K562 (cell line): Measurements from ENCODE around the gene AIMP2. TPM values are rescaled to one million over a fixed set of nuclear protein-coding genes. Genes with fewer than 3 reads are reported as not detected.
"Not testable (repeated sequence)": the region's sequence is repeated elsewhere in the genome, so short reads cannot be mapped to it uniquely, and the experiment has no call there.

Source experiments
- ATAC-seq: fragments of 200-7000 bp; cut with Tn5 transposase; 3 replicates; pipeline ENCODE4 v1.9.1; 2020; ENCODE audit warnings: moderate library complexity
- BruUV-seq: library from RNA; stranded (reverse); fragments of 400-500 nt; replicated peaks from 2 replicates; lab custom pipeline; 2021; lab: Mats Ljungman, UMichigan
- CTCF ChIA-PET: fragments of 300-600 bp; formaldehyde crosslinking; extraction: SDS; loops from one replicate; lab custom pipeline; 2021; ENCODE audit warnings: low intra/inter-chr PET ratio; lab: Yijun Ruan, JAX
- POLR2A ChIA-PET: fragments of 300-600, 350-650 bp; sonication (Branson Sonifier 250); formaldehyde crosslinking; extraction: SDS; loops from one replicate; lab custom pipeline; 2021; ENCODE audit warnings: antibody characterized with exemption, inconsistent platforms; lab: Yijun Ruan, JAX
- DNase-seq, 4 experiments: peaks; one replicate each; pipeline versions ENCODE4 v3.0.0 to v3.0.0-alpha.2; 2011 to 2018; ENCODE audit warnings: low spot score in 3 of 4, mixed read lengths in 3 of 4; ENCODE audit errors: extremely low read depth in 1 of 4
- FAIRE-seq: peaks from 2 replicates; lab custom pipeline; 2011; peaks lifted over from hg19 to GRCh38; lab: Jason Lieb, UNC
- H2AFZ ChIP-seq: 2 replicates; pipeline ENCODE4 v1.6.0; 2011; ENCODE audit warnings: low read depth, low read length, control low read depth, inconsistent platforms
- H3K27ac ChIP-seq: fragments of 200-600 bp; 3 replicates; pipeline ENCODE4 v1.8.0; 2011; ENCODE audit warnings: low read depth, mild to moderate bottlenecking, control low read depth, inconsistent platforms, low read length, moderate library complexity, mixed read lengths; ENCODE audit errors: extremely low read depth
- H3K27me3 ChIP-seq, 2 experiments: fragments of 300-600 bp in 1 of 2; 2 replicates in 1 of 2; 3 replicates in 1 of 2; pipeline versions ENCODE4 v1.6.0 to v1.8.0; 2011; ENCODE audit warnings: inconsistent platforms in 2 of 2, low read length in 2 of 2, mild to moderate bottlenecking in 1 of 2, mixed read lengths in 1 of 2, moderate library complexity in 1 of 2; ENCODE audit not compliant: control insufficient read depth in 2 of 2, insufficient read depth in 2 of 2
- H3K36me3 ChIP-seq: fragments of 300-600 bp; 3 replicates; pipeline ENCODE4 v1.8.0; 2011; ENCODE audit warnings: mild to moderate bottlenecking, low read length, inconsistent platforms; ENCODE audit not compliant: control insufficient read depth, insufficient read depth
- H3K4me1 ChIP-seq, 2 experiments: fragments of 200-600 bp in 1 of 2; replicated peaks in 1 of 2; 2 replicates in 1 of 2; 3 replicates in 1 of 2; pipeline versions ENCODE4 v1.5.1 to v1.8.0; 2011; ENCODE audit warnings: inconsistent platforms in 2 of 2, low read length in 2 of 2, mild to moderate bottlenecking in 1 of 2, mixed read lengths in 1 of 2, moderate library complexity in 1 of 2; ENCODE audit not compliant: control insufficient read depth in 2 of 2, insufficient read depth in 2 of 2
- H3K4me2 ChIP-seq: 2 replicates; pipeline ENCODE4 v1.6.1; 2011; ENCODE audit warnings: low read length, control low read depth, inconsistent platforms, mixed read lengths; ENCODE audit not compliant: insufficient read depth
- H3K4me3 ChIP-seq: fragments of 200-600 bp; sonication (generic), shearing (Covaris generic); 2 replicates; pipeline ENCODE4 v1.5.1; 2016; ENCODE audit warnings: control low read depth, inconsistent platforms
- H3K79me2 ChIP-seq: fragments of 200-600 bp; 3 replicates; pipeline ENCODE4 v1.8.0; 2011; ENCODE audit warnings: low read length, inconsistent platforms; ENCODE audit not compliant: control insufficient read depth, insufficient read depth
- H3K9ac ChIP-seq, 2 experiments: 2 replicates each; pipeline versions ENCODE4 v1.6.0 to v1.6.1; 2011; ENCODE audit warnings: low read depth in 2 of 2, low read length in 2 of 2, control low read depth in 1 of 2, inconsistent platforms in 1 of 2, mild to moderate bottlenecking in 1 of 2, mixed read lengths in 1 of 2; ENCODE audit not compliant: insufficient read depth in 1 of 2
- H3K9me1 ChIP-seq: one replicate; pipeline ENCODE4 v1.6.0; 2011; ENCODE audit warnings: inconsistent platforms, mild to moderate bottlenecking, low read length, moderate library complexity; ENCODE audit not compliant: control insufficient read depth, insufficient read depth
- H3K9me3 ChIP-seq: replicated peaks from 2 replicates; pipeline ENCODE4 v1.5.1; 2011; ENCODE audit warnings: low read depth, low read length, inconsistent platforms; ENCODE audit not compliant: control insufficient read depth, insufficient read depth
- H4K20me1 ChIP-seq: replicated peaks from 2 replicates; pipeline ENCODE4 v1.6.1; 2011; ENCODE audit warnings: low read length, inconsistent platforms, mixed read lengths; ENCODE audit not compliant: control insufficient read depth, insufficient read depth
- GTF2F1 ChIP-seq: IDR thresholded peaks from 2 replicates; pipeline ENCODE4 v1.6.1; 2011; ENCODE audit warnings: low read depth, low read length, improper control_type of control experiment
- HDAC3 ChIP-seq: fragments of 450-650 bp; IDR thresholded peaks from 2 replicates; pipeline ENCODE4 v1.6.1; 2018; ENCODE audit warnings: borderline replicate concordance, mild to moderate bottlenecking, moderate library complexity; ENCODE audit not compliant: partially characterized antibody
- SRF ChIP-seq, 2 experiments: fragments of 250-450, 450-650 bp in 1 of 2; sonication (Bioruptor Pico) in 1 of 2; sonication (generic) in 1 of 2; formaldehyde crosslinking; IDR thresholded peaks; 2 replicates each; pipeline versions ENCODE4 v1.5.0 to v1.5.1; 2020 to 2022; ENCODE audit warnings: mild to moderate bottlenecking in 1 of 2, missing genetic modification reagents in 1 of 2
- SRSF3 ChIP-seq: fragments of 200-400 bp; formaldehyde crosslinking; IDR thresholded peaks from 2 replicates; pipeline ENCODE4 v1.6.1; 2016; ENCODE audit warnings: mild to moderate bottlenecking, low read length, moderate library complexity; ENCODE audit not compliant: insufficient read depth
- WGBS: fragments of 100-300 bp; shearing (Covaris generic); methylation state at CpG from one replicate; pipeline ENCODE4 v1.1.6; 2016; ENCODE audit warnings: low coverage, mixed read lengths; ENCODE audit not compliant: insufficient coverage; ENCODE audit errors: missing lambda C conversion rate; 5-methylcytosine and 5-hydroxymethylcytosine counted together
- in situ Hi-C: fragments of 300-500 bp; cut with MboI; formaldehyde crosslinking; loops from 4 replicates; pipeline ENCODE4 v1.15.0; 2018; ENCODE audit warnings: inconsistent platforms, mixed read lengths
- intact Hi-C: fragments of 100-400 bp; cut with micrococcal nuclease; formaldehyde crosslinking; loops from 2 replicates; pipeline ENCODE4 v1.14.2; 2022
- polyA plus RNA-seq, 8 experiments: library from polyadenylated mRNA; depleted of rRNA in 4 of 8; stranded (reverse) in 5 of 8; unstranded in 3 of 8; fragments of >200 nt; fragmentation: Nextera tagmentation in 2 of 8; fragmentation: Illumina TruSeq in 1 of 8; extraction: Ambion mirVana in 2 of 8; extraction: Trizol in 1 of 8; gene quantifications; 2 replicates each; pipeline versions ENCODE4 v1.2.1 to v1.2.3, GENCODE V29; 2011 to 2014; ENCODE audit warnings: inconsistent platforms in 1 of 8, missing spikeins in 1 of 8
- total RNA-seq, 7 experiments: library from RNA; depleted of rRNA in 6 of 7; stranded (reverse); fragments of >200 nt in 6 of 7; fragmentation: Illumina TruSeq in 2 of 7; extraction: Trizol in 2 of 7; gene quantifications; 2 replicates each; pipeline versions ENCODE4 v1.2.1 to v1.2.3, GENCODE V29; 2011 to 2021; ENCODE audit warnings: low replicate concordance in 1 of 7

The AIMP2 gene
- total and polyA plus RNA-seq, 9 of the 15 experiments (the other 6 are each of a cell fraction or from before 2014, with no cell fraction given), result 47.5 to 84.9 (median 63.5) TPM

- TF ChIP-seq SRSF3, result no peak
- TF ChIP-seq SRF (CRISPR knock-in tag; IDR thresholded peaks at IDR 0.05), result peak; percentile 35; a peak in 1 of 4 replicates
- TF ChIP-seq HDAC3, result no peak
- TF ChIP-seq GTF2F1, result 0 out of 2 replicates have a peak, but pooled peaks have one; percentile 33
Measured at GRCh38 chr7:6008668-6009611, at the start of gene AIMP2, which contains the start of gene PMS2 (continued).

GRCh38 chr7:5963205-5963604 is 45.9 kb upstream of the AIMP2 start:
- H3K79me2 ChIP-seq, FAIRE-seq, BruUV-seq, H3K9me3 ChIP-seq, H3K4me3 ChIP-seq, DNase-seq, H3K27ac ChIP-seq, H3K4me1 ChIP-seq, intact Hi-C loops, CTCF ChIA-PET, H2AFZ ChIP-seq, H3K4me2 ChIP-seq, H3K9me1 ChIP-seq, H4K20me1 ChIP-seq, H3K27me3 ChIP-seq, POLR2A ChIA-PET, in situ Hi-C loops, H3K9ac ChIP-seq, H3K36me3 ChIP-seq: not testable (repeated sequence)
- ATAC-seq, result peak; percentile 26; the same call in 1 of the 3 replicates
- no CpG with 5 or more reads among the region's 13 CpGs for WGBS

- 0 out of 3 replicates have a peak, but pooled peaks have one; percentile 23 for ATAC-seq
- H3K27me3 ChIP-seq, DNase-seq, H4K20me1 ChIP-seq, H3K4me3 ChIP-seq, FAIRE-seq, intact Hi-C loops, CTCF ChIA-PET, H3K36me3 ChIP-seq, H3K9me3 ChIP-seq, BruUV-seq, H3K79me2 ChIP-seq, H3K9ac ChIP-seq, H3K27ac ChIP-seq, H3K4me1 ChIP-seq, POLR2A ChIA-PET, H2AFZ ChIP-seq, H3K9me1 ChIP-seq, in situ Hi-C loops, H3K4me2 ChIP-seq: not testable (repeated sequence)
- no CpG with 5 or more reads among the region's 7 CpGs for WGBS
Measured at GRCh38 chr7:5963810-5964209, 45.3 kb upstream of the AIMP2 start.

- H3K4me3 ChIP-seq, H3K9me1 ChIP-seq, H3K27ac ChIP-seq, H3K79me2 ChIP-seq, in situ Hi-C loops, ATAC-seq, CTCF ChIA-PET, DNase-seq, H2AFZ ChIP-seq, BruUV-seq, H3K9ac ChIP-seq, H3K4me2 ChIP-seq, POLR2A ChIA-PET, FAIRE-seq, H3K27me3 ChIP-seq, H3K9me3 ChIP-seq, H3K4me1 ChIP-seq, H4K20me1 ChIP-seq, H3K36me3 ChIP-seq, intact Hi-C loops: not testable (repeated sequence)
- no CpG with 5 or more reads among the region's 43 CpGs for WGBS
Measured at GRCh38 chr7:5970347-5970911, 38.6 kb upstream of the AIMP2 start, which contains the start of gene RSPH10B. TSS of gene RSPH10B (minus strand) at chr7:5970689. CDS start at chr7:5967116, 3,573 bp downstream.
